Left lung (tissue), 10 donors: ENCODE data around the gene LARP4. TPM values are rescaled to one million over a fixed set of nuclear protein-coding genes. Genes with fewer than 3 reads are reported as not detected.
A peak's percentile ranks its signal among the peaks of the same experiment; 100 is the strongest.
"Not testable (repeated sequence)": the region's sequence is repeated elsewhere in the genome, so short reads cannot be mapped to it uniquely, and the experiment has no call there.

Experiments used
- ATAC-seq: fragments of 200-7000 bp; cut with Tn5 transposase; one replicate; pipeline ENCODE4 v1.9.1; 2020; ENCODE audit warnings: moderate library complexity
- DNase-seq, 4 donors: peaks; one replicate each; pipeline ENCODE4 v3.0.0-alpha.2; 2013 to 2020
- H3K27ac ChIP-seq, 2 donors: fragments of 200-600 bp; sonication (generic) in 1 of 2; one replicate each; pipeline versions ENCODE4 v1.5.0 to v1.8.0; 2020 to 2021
- H3K27me3 ChIP-seq, 2 donors: fragments of 200-600 bp; sonication (generic) in 1 of 2; one replicate each; pipeline versions ENCODE4 v1.5.0 to v1.8.0; 2020 to 2021
- H3K36me3 ChIP-seq, 2 donors: fragments of 200-600 bp; sonication (generic) in 1 of 2; one replicate each; pipeline versions ENCODE4 v1.5.0 to v1.8.0; 2020 to 2021
- H3K4me1 ChIP-seq, 2 donors: fragments of 200-600 bp; one replicate each; pipeline ENCODE4 v1.8.0; 2021
- H3K4me3 ChIP-seq, 2 donors: fragments of 200-600 bp; sonication (generic) in 1 of 2; one replicate each; pipeline versions ENCODE4 v1.5.0 to v1.8.0; 2020 to 2021; ENCODE audit warnings: mild to moderate bottlenecking in 1 of 2
- H3K9me3 ChIP-seq, 2 donors: fragments of 200-600 bp; sonication (generic) in 1 of 2; one replicate each; pipeline versions ENCODE4 v1.5.0 to v1.8.0; 2020 to 2021
- CTCF ChIP-seq, 2 donors: fragments of 200-600 bp; sonication (generic) in 1 of 2; IDR thresholded peaks; one replicate each; pipeline versions ENCODE4 v1.5.0 to v1.8.0; 2021; ENCODE audit warnings: antibody characterized with exemption in 2 of 2
- intact Hi-C, 2 donors: fragments of 100-400 bp; cut with DNase I; formaldehyde crosslinking; loops; one replicate each; pipeline versions ENCODE4 v1.11.2 to v1.14.2; 2022
- polyA plus RNA-seq, 6 donors: library from polyadenylated mRNA; unstranded; fragments of 120-200 nt; gene quantifications; one replicate each; pipeline ENCODE4 v1.2.1, GENCODE V29; 2013; ENCODE audit not compliant: insufficient read length in 6 of 6
- total RNA-seq, 2 donors: library from RNA; stranded (reverse); fragmentation: NEBNext Ultra II Directional; extraction: Animal tissue kit (Norgen Biotek cat#: 25700); gene quantifications; one replicate each; pipeline ENCODE4 v1.2.1, GENCODE V29; 2021
- donor health status: DM: no; HTN: yes; CAD: no.
- donor health status: DM: no; HTN: no; CAD: no.

Gene LARP4
- total and polyA plus RNA-seq, 8 donors: 27.5 to 65.4 (median 32.0) TPM

GRCh38 chr12:50518090-50518489 is 117.4 kb downstream of the LARP4 start:
- H3K4me3 ChIP-seq: no peak overlapping the region
- H3K27ac ChIP-seq: peak overlapping the region; percentile 54 to 91
- peaks cover 10 to 82% of the 10 kb centered on the region in 2 donors for H3K4me1 ChIP-seq
- H3K27me3 ChIP-seq: no peaks in the 10 kb centered on the region
- DNase-seq (no peak), ATAC-seq (no peak)
- H3K36me3 ChIP-seq: no peaks in the 10 kb centered on the region
- TF ChIP-seq CTCF (IDR thresholded peaks at IDR 0.05): no peak
- intact Hi-C loops: loop anchor here in 1 of 2 donors (10.0 kb wide), 1 partner anchor 57 kb away; no protein-coding TSS in a partner anchor
- no peaks in the 10 kb centered on the region for H3K9me3 ChIP-seq

GRCh38 chr12:50519353-50519752 is 118.7 kb downstream of the LARP4 start:
- DNase-seq (no peak), ATAC-seq (no peak)
- intact Hi-C loops: loop anchor here in 1 of 2 donors (10.0 kb wide), 1 partner anchor 55 kb away; no protein-coding TSS in a partner anchor
- Histone ChIP-seq H3K9me3 (no peaks in the 10 kb centered on the region), H3K27ac (peak overlapping the region in 1 of 2 donors; percentile 91), H3K4me3 (no peak overlapping the region), H3K27me3 (no peaks in the 10 kb centered on the region), H3K4me1 (peaks cover 10 to 75% of the 10 kb centered on the region in 2 donors), H3K36me3 (no peaks in the 10 kb centered on the region)
- no peak for TF ChIP-seq CTCF (IDR thresholded peaks at IDR 0.05)

DNA sequence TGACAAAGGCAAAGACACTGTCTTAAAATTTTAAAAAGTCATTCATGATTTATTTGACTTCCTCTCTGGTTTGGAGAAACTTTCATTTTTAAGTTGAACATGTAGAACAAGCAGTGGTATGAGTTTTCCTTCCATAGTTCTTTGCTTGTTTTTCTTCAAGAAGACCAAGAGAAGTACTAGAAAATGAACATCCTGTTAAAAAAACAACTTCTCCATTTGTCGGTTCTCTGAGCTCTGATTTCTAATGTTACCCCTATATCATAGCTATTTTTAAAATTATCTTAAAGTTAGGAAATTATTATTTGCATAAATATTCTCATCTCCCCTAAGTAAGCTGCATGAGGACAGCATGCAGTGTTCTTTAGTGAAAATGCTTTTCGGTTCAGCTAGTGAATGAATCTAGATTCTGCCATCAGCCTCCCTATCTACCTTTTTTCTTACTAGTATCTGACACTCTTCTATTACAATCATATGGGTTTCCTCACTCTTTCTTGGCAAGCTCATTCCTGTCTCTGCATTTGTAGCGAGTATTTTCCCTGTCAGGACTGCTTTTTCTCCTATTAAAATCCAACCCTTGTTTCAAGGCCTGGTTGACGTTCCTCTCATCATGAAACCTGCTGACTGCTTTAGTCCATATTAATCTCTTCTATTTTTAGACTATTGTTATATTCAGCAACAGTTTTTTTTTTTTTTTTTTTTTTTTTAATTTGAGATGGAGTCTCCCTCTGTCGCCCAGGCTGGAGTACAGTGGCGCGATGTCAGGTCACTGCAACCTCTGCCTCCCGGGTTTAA is 119.9 kb downstream of the LARP4 start:
- no peak for TF ChIP-seq CTCF (IDR thresholded peaks at IDR 0.05)
- DNase-seq: peak in 1 of 4 donors; percentile 22
- peaks cover 6 to 63% of the 10 kb centered on the region in 2 donors for H3K4me1 ChIP-seq
- no peaks in the 10 kb centered on the region for H3K36me3 ChIP-seq
- H3K9me3 ChIP-seq: no peaks in the 10 kb centered on the region
- peak overlapping the region in 1 of 2 donors; percentile 91 for H3K27ac ChIP-seq
- no peak for ATAC-seq
- no peak overlapping the region for H3K4me3 ChIP-seq
- intact Hi-C loops: no loop called here
- no peaks in the 10 kb centered on the region for H3K27me3 ChIP-seq

- intact Hi-C loops, ATAC-seq, H3K36me3 ChIP-seq, H3K4me3 ChIP-seq, DNase-seq, H3K27ac ChIP-seq, H3K27me3 ChIP-seq, H3K9me3 ChIP-seq: not testable (repeated sequence)
- H3K4me1 ChIP-seq: peaks cover 6 to 61% of the 10 kb centered on the region in 2 donors
Measured at GRCh38 chr12:50521781-50522180, 121.1 kb downstream of the LARP4 start.

GRCh38 chr12:50523772-50524171 is 123.1 kb downstream of the LARP4 start:
- TF ChIP-seq CTCF (IDR thresholded peaks at IDR 0.05): no peak
- H3K27me3 ChIP-seq: no peaks in the 10 kb centered on the region
- DNase-seq: no peak
- H3K4me3 ChIP-seq: no peak overlapping the region
- H3K4me1 ChIP-seq: peaks cover 6 to 44% of the 10 kb centered on the region in 2 donors
- no peaks in the 10 kb centered on the region for H3K9me3 ChIP-seq
- ATAC-seq: no peak
- no peaks in the 10 kb centered on the region for H3K36me3 ChIP-seq
- intact Hi-C loops: no loop called here
- H3K27ac ChIP-seq: peak overlapping the region in 1 of 2 donors; percentile 33
